ENCODE measurements around the gene UBIAD1. TPM values are rescaled to one million over a fixed set of nuclear protein-coding genes. Genes with fewer than 3 reads are reported as not detected.

Gene UBIAD1
- total and polyA plus RNA-seq, 2 of the 4 experiments (the other 2 are of a cell fraction) = 6.3 to 9.5 TPM

DNA sequence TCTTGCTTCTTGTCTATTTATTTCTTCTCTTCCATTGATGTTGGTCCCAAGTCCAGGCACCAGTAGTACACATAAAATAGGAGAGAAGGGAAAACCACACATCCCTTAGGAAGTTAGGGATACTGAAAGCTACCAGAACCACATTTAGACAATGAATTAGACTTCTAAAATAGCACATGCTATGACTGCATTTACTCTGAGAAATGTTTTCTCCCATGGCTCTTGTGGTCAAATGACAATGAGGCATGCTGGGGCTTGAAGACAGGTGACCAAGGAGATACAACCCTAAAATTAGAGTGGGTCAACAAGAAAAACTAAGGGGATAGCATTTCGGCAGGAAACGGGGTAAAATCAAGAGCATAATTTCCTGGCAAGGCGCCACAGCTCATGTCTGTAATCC, 27.8 kb upstream of the UBIAD1 start:
- ChIA-PET CTCF (no interaction called here), POLR2A (ENCODE audit: unreplicated experiment) (no interaction called here)
- H3K14ac ChIP-seq (replicated peaks; ENCODE audit: low read depth, low read length) = no peak overlapping the region
- dilution Hi-C loops (cut with HindIII; ENCODE audit: low sequenced_read_pairs, unreplicated experiment) (no loop called here), intact Hi-C loops (cut with micrococcal nuclease) (no loop called here), in situ Hi-C loops (cut with MboI; ENCODE audit: low sequenced_read_pairs) (no loop called here)
- H3K4ac ChIP-seq (ENCODE audit: low read depth, low read length) = no peak overlapping the region
- no peaks in the 10 kb centered on the region for H3K4me1 ChIP-seq (ENCODE audit: control insufficient read depth, insufficient read depth, low read length)
- no peak for ATAC-seq (ENCODE audit: low read depth)
- H2AFZ ChIP-seq (replicated peaks; ENCODE audit: low read length, poor library complexity) = no peak overlapping the region
- H3K4me2 ChIP-seq (ENCODE audit: low read depth, low read length) = no peak overlapping the region
- no peak overlapping the region for H2BK20ac ChIP-seq (ENCODE audit: low read depth, low read length)
- H4K91ac ChIP-seq (ENCODE audit: insufficient read depth, low read depth, low read length) = no peak overlapping the region
- H3K36me3 ChIP-seq (ENCODE audit: control insufficient read depth, insufficient read depth, low read length) = peaks cover 30% of the 10 kb centered on the region
- H3K18ac ChIP-seq (ENCODE audit: low read depth, low read length) = no peak overlapping the region
- H3K9ac ChIP-seq (ENCODE audit: low read depth, low read length) = no peak overlapping the region
- H2AK9ac ChIP-seq (replicated peaks; ENCODE audit: low read depth, low read length, poor library complexity) = no peak overlapping the region
- WGBS, 2 experiments (ENCODE audit: extremely low coverage in 2 of 2, insufficient read length in 1 of 2) = no CpG with 5 or more reads among the region's 3 CpGs
- H3K4me3 ChIP-seq (ENCODE audit: insufficient read depth, low read depth, low read length) = no peak overlapping the region
- BruUV-seq (replicated peaks) = no TSS peak
- H3K56ac ChIP-seq (ENCODE audit: extremely low read depth, insufficient read depth, low read length) = no peak overlapping the region
- H3K9me3 ChIP-seq (ENCODE audit: control insufficient read depth, insufficient read depth, low read length) = no peaks in the 10 kb centered on the region
- H4K20me1 ChIP-seq (ENCODE audit: insufficient read depth, low read length) = no peaks in the 10 kb centered on the region
- no peaks in the 10 kb centered on the region for H3K27me3 ChIP-seq (ENCODE audit: control insufficient read depth, insufficient read depth, low read length)
- no peaks in the 10 kb centered on the region for H3K9me1 ChIP-seq (ENCODE audit: insufficient read depth, low read length)
- H2BK5ac ChIP-seq (ENCODE audit: low read depth, low read length, poor library complexity, severe bottlenecking) = no peak overlapping the region
- no peak overlapping the region for H4K8ac ChIP-seq (ENCODE audit: low read depth in 2 of 2, low read length in 2 of 2)
- TF ChIP-seq POLR2A (IDR thresholded peaks at IDR 0.05; ENCODE audit: low read depth, low read length) (no peak), ELK1 (IDR thresholded peaks at IDR 0.05; ENCODE audit: borderline replicate concordance, low read depth, low read length) (no peak), RAD21 (IDR thresholded peaks at IDR 0.05; ENCODE audit: low read length) (no peak), RCOR1 (IDR thresholded peaks at IDR 0.05; ENCODE audit: insufficient replicate concordance, low read length) (no peak), BHLHE40 (IDR thresholded peaks at IDR 0.05; ENCODE audit: low read depth, low read length) (no peak), NFE2L2 (IDR thresholded peaks at IDR 0.05; ENCODE audit: low read depth, low read length) (no peak), FOS (IDR thresholded peaks at IDR 0.05; ENCODE audit: low read depth, low read length) (no peak), CEBPB (IDR thresholded peaks at IDR 0.05; ENCODE audit: low read depth, low read length) (no peak), SMC3 (IDR thresholded peaks at IDR 0.05; ENCODE audit: low read depth, low read length) (no peak), MAZ (IDR thresholded peaks at IDR 0.05; ENCODE audit: borderline replicate concordance, low read depth, low read length) (no peak)
- TF ChIP-seq, protein P1, sequence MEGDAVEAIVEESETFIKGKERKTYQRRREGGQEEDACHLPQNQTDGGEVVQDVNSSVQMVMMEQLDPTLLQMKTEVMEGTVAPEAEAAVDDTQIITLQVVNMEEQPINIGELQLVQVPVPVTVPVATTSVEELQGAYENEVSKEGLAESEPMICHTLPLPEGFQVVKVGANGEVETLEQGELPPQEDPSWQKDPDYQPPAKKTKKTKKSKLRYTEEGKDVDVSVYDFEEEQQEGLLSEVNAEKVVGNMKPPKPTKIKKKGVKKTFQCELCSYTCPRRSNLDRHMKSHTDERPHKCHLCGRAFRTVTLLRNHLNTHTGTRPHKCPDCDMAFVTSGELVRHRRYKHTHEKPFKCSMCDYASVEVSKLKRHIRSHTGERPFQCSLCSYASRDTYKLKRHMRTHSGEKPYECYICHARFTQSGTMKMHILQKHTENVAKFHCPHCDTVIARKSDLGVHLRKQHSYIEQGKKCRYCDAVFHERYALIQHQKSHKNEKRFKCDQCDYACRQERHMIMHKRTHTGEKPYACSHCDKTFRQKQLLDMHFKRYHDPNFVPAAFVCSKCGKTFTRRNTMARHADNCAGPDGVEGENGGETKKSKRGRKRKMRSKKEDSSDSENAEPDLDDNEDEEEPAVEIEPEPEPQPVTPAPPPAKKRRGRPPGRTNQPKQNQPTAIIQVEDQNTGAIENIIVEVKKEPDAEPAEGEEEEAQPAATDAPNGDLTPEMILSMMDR (conservative IDR thresholded peaks at IDR 0.05; ENCODE audit: low read depth, low read length) = no peak
- no peaks in the 10 kb centered on the region for H3K79me1 ChIP-seq (ENCODE audit: low read depth in 1 of 2, low read length in 2 of 2)
- H3K23ac ChIP-seq (ENCODE audit: low read depth, low read length) = no peak overlapping the region
- H2BK15ac ChIP-seq (ENCODE audit: low read depth, low read length) = no peak overlapping the region
- no peak overlapping the region for H4K5ac ChIP-seq (ENCODE audit: low read depth, low read length)
- H2BK120ac ChIP-seq (ENCODE audit: low read depth, low read length) = no peak overlapping the region
- no peak overlapping the region for H2AK5ac ChIP-seq (ENCODE audit: low read depth, low read length)
- no peak overlapping the region for H3K27ac ChIP-seq (ENCODE audit: insufficient read depth, low read length)
- DNase-seq = no peak
